PC-3 (cell line): ENCODE data around the gene FKBP14.

Experiments used
- EZH2 ChIP-seq: fragments of 300-600 bp; sonication (generic); IDR thresholded peaks from one replicate; pipeline ENCODE4 v1.6.1; 2017; ENCODE audit warnings: antibody characterized with exemption, mild to moderate bottlenecking, low read length; ENCODE audit not compliant: unreplicated experiment
- EZH2phosphoT487 ChIP-seq: fragments of 300-600 bp; sonication (generic); IDR thresholded peaks from 2 replicates; pipeline ENCODE4 v1.6.1; 2018; ENCODE audit warnings: mild to moderate bottlenecking, antibody characterized with exemption, low read length, borderline replicate concordance
- TF ChIP-seq, protein P1 (sequence below): fragments of 300-600 bp; sonication (generic); conservative IDR thresholded peaks from 2 replicates; pipeline ENCODE4 v1.5.1; 2017; ENCODE audit warnings: antibody characterized with exemption, low read depth, mild to moderate bottlenecking, low read length

DNA sequence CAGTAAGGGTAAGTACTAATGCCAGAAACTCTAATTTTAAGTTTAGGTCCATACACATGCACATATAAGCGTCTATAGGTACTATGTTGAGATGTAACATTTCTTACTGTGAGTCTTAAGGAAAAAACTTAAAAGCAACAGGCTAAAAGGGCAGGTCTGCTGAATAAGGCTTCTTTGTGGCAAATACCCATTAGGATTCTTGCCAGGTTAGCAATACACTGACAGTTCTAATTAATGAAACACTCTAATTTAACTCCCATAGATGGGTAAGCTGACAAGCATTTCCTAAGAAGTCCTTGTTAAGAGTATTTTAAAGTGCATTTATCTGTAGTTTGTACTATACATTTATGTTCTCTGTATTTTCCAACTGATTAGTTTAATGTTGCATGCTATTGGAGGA lies 50.9 kb downstream of the FKBP14 start:
- no peak for TF ChIP-seq EZH2
- TF ChIP-seq EZH2phosphoT487, result no peak
- TF ChIP-seq, protein P1, sequence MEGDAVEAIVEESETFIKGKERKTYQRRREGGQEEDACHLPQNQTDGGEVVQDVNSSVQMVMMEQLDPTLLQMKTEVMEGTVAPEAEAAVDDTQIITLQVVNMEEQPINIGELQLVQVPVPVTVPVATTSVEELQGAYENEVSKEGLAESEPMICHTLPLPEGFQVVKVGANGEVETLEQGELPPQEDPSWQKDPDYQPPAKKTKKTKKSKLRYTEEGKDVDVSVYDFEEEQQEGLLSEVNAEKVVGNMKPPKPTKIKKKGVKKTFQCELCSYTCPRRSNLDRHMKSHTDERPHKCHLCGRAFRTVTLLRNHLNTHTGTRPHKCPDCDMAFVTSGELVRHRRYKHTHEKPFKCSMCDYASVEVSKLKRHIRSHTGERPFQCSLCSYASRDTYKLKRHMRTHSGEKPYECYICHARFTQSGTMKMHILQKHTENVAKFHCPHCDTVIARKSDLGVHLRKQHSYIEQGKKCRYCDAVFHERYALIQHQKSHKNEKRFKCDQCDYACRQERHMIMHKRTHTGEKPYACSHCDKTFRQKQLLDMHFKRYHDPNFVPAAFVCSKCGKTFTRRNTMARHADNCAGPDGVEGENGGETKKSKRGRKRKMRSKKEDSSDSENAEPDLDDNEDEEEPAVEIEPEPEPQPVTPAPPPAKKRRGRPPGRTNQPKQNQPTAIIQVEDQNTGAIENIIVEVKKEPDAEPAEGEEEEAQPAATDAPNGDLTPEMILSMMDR, result no peak
